Calu3 (cell line): ENCODE measurements around the gene ZNF407. TPM values are rescaled to one million over a fixed set of nuclear protein-coding genes. Genes with fewer than 3 reads are reported as not detected.

Experiments
- BruUV-seq: library from RNA; stranded (reverse); fragments of 400-500 nt; replicated peaks from 2 replicates; lab custom pipeline; 2021; lab: Mats Ljungman, UMichigan
- CTCF ChIA-PET: fragments of 300-600 bp; sonication (Branson Sonifier 250); formaldehyde crosslinking; loops from one replicate; lab custom pipeline; 2022; ENCODE audit warnings: antibody characterized with exemption; lab: Charles Lee
- DNase-seq: peaks from one replicate; pipeline ENCODE4 v3.0.0; 2022
- H3K27ac Mint-ChIP-seq: one replicate; pipeline ENCODE4 v1.8.0; 2022; ENCODE audit warnings: mixed read lengths; ENCODE audit not compliant: unreplicated experiment
- H3K27me3 Mint-ChIP-seq: one replicate; pipeline ENCODE4 v1.8.0; 2022; ENCODE audit warnings: mixed read lengths; ENCODE audit not compliant: unreplicated experiment
- H3K36me3 Mint-ChIP-seq: one replicate; pipeline ENCODE4 v1.8.0; 2022; ENCODE audit warnings: mild to moderate bottlenecking, moderate library complexity, mixed read lengths; ENCODE audit not compliant: insufficient read depth, unreplicated experiment
- H3K4me1 Mint-ChIP-seq: one replicate; pipeline ENCODE4 v1.8.0; 2022; ENCODE audit warnings: mild to moderate bottlenecking, low read depth, mixed read lengths; ENCODE audit not compliant: unreplicated experiment
- H3K4me3 Mint-ChIP-seq: one replicate; pipeline ENCODE4 v1.8.0; 2022; ENCODE audit warnings: mild to moderate bottlenecking, low read depth, moderate library complexity, mixed read lengths; ENCODE audit not compliant: unreplicated experiment
- H3K9me3 Mint-ChIP-seq: one replicate; pipeline ENCODE4 v1.8.0; 2022; ENCODE audit warnings: low read depth, mixed read lengths; ENCODE audit not compliant: unreplicated experiment
- CTCF ChIP-seq: fragments of 200-600 bp; IDR thresholded peaks from one replicate; pipeline ENCODE4 v1.8.0; 2022; ENCODE audit warnings: antibody characterized with exemption; ENCODE audit not compliant: unreplicated experiment
- intact Hi-C: fragments of 100-400 bp; cut with micrococcal nuclease; formaldehyde crosslinking; loops from one replicate; pipeline ENCODE4 v1.10.0; 2022; ENCODE audit not compliant: unreplicated experiment
- total RNA-seq: library from RNA; stranded (reverse); gene quantifications from 2 replicates; pipeline ENCODE4 v1.2.3, GENCODE V29; 2022

ZNF407 gene
- total RNA-seq, 1 experiment from 2014 or later, result 17.4 TPM

GRCh38 chr18:75047240-75047961, 449.7 kb downstream of the ZNF407 start:
- Mint-ChIP-seq H3K4me3 (no peak overlapping the region), H3K27me3 (no peaks in the 10 kb centered on the region), H3K4me1 (no peaks in the 10 kb centered on the region), H3K27ac (no peak overlapping the region), H3K9me3 (no peaks in the 10 kb centered on the region), H3K36me3 (no peaks in the 10 kb centered on the region)
- BruUV-seq, result no TSS peak
- DNase-seq, result no peak
- CTCF ChIA-PET, result interaction anchor here (0.7 kb wide), 1 partner anchor 897 kb away, joined by 3 read pairs; no protein-coding TSS in a partner anchor
- intact Hi-C loops, result loop anchor here (10.0 kb wide), 1 partner anchor 427 kb away; no protein-coding TSS in a partner anchor
- TF ChIP-seq CTCF, result no peak

GRCh38 chr18:75048776-75049454, 451.2 kb downstream of the ZNF407 start:
- DNase-seq, result no peak
- Mint-ChIP-seq H3K36me3 (no peaks in the 10 kb centered on the region), H3K9me3 (no peaks in the 10 kb centered on the region), H3K4me3 (no peak overlapping the region), H3K27me3 (no peaks in the 10 kb centered on the region), H3K4me1 (no peaks in the 10 kb centered on the region), H3K27ac (no peak overlapping the region)
- CTCF ChIA-PET, result no interaction called here
- intact Hi-C loops, result loop anchor here (10.0 kb wide), 1 partner anchor 426 kb away; no protein-coding TSS in a partner anchor
- no TSS peak for BruUV-seq
- TF ChIP-seq CTCF, result no peak

GRCh38 chr18:75049455-75049789, 451.8 kb downstream of the ZNF407 start:
- no peaks in the 10 kb centered on the region for H3K9me3 Mint-ChIP-seq
- CTCF ChIA-PET, result no interaction called here
- DNase-seq, result no peak
- no peaks in the 10 kb centered on the region for H3K36me3 Mint-ChIP-seq
- intact Hi-C loops, result loop anchor here (10.0 kb wide), 1 partner anchor 425 kb away; no protein-coding TSS in a partner anchor
- no peak overlapping the region for H3K27ac Mint-ChIP-seq
- H3K27me3 Mint-ChIP-seq, result no peaks in the 10 kb centered on the region
- BruUV-seq, result no TSS peak
- TF ChIP-seq CTCF, result no peak
- H3K4me3 Mint-ChIP-seq, result no peak overlapping the region
- H3K4me1 Mint-ChIP-seq, result no peaks in the 10 kb centered on the region

GRCh38 chr18:75051757-75052156, 454.1 kb downstream of the ZNF407 start:
- H3K4me3 Mint-ChIP-seq, result no peak overlapping the region
- no peaks in the 10 kb centered on the region for H3K36me3 Mint-ChIP-seq
- no peaks in the 10 kb centered on the region for H3K27me3 Mint-ChIP-seq
- TF ChIP-seq CTCF, result no peak
- no TSS peak for BruUV-seq
- no peaks in the 10 kb centered on the region for H3K4me1 Mint-ChIP-seq
- CTCF ChIA-PET, result no interaction called here
- no peak overlapping the region for H3K27ac Mint-ChIP-seq
- no peaks in the 10 kb centered on the region for H3K9me3 Mint-ChIP-seq
- intact Hi-C loops, result no loop called here
- no peak for DNase-seq
